Putamen (tissue), 1 donor: Measurements from ENCODE around the gene AMBRA1.
A peak's percentile ranks its signal among the peaks of the same experiment; 100 is the strongest.

Experiments
- DNase-seq: peaks from one replicate; pipeline ENCODE4 v3.0.0-alpha.2; 2016; ENCODE audit warnings: low spot score

AMBRA1 gene

GRCh38 chr11:46392421-46393230, 201.2 kb downstream of the AMBRA1 start:
- peak; percentile 64 for DNase-seq

GRCh38 chr11:46391578-46392420, 202.0 kb downstream of the AMBRA1 start, which contains the start of gene CHRM4:
CHRM4 (minus strand) TSS chr11:46391776; CDS start chr11:46386557, 5,219 bp downstream.
- no peak for DNase-seq

GRCh38 chr11:46391186-46391577, 202.6 kb downstream of the AMBRA1 start:
- DNase-seq, result no peak

GRCh38 chr11:46390331-46391171, 203.3 kb downstream of the AMBRA1 start:
- DNase-seq, result no peak

GRCh38 chr11:46389450-46390330, 204.1 kb downstream of the AMBRA1 start:
- DNase-seq, result no peak

GRCh38 chr11:46388619-46389449, 205.0 kb downstream of the AMBRA1 start:
- DNase-seq, result no peak

GRCh38 chr11:46387919-46388618, 205.8 kb downstream of the AMBRA1 start:
- DNase-seq, result no peak

GRCh38 chr11:46387456-46387855, 206.4 kb downstream of the AMBRA1 start:
- DNase-seq, result no peak

GRCh38 chr11:46386674-46387073, 207.1 kb downstream of the AMBRA1 start:
- DNase-seq, result no peak

- no peak for DNase-seq
These were observed 207.7 kb downstream of the AMBRA1 start for GRCh38 chr11:46386005-46386578.

- DNase-seq, result no peak
These were observed 208.4 kb downstream of the AMBRA1 start for GRCh38 chr11:46385169-46386004.

GRCh38 chr11:46383974-46384701, 209.7 kb downstream of the AMBRA1 start:
- no peak for DNase-seq

- DNase-seq, result no peak
These were observed 210.4 kb downstream of the AMBRA1 start for GRCh38 chr11:46383404-46383758.

GRCh38 chr11:46382646-46383403, 211.0 kb downstream of the AMBRA1 start:
- no peak for DNase-seq

- no peak for DNase-seq
These were observed 211.8 kb downstream of the AMBRA1 start for GRCh38 chr11:46381819-46382645.
